HG03280 (cell line): Measurements from ENCODE around the gene PRKCE.

Experiments
- ATAC-seq: cut with Tn5 transposase; IDR thresholded peaks from one replicate; pipeline ENCODE4 v1.9.1; 2021; ENCODE audit warnings: mild to moderate bottlenecking, moderate library complexity; ENCODE audit not compliant: unreplicated experiment

Gene PRKCE

DNA sequence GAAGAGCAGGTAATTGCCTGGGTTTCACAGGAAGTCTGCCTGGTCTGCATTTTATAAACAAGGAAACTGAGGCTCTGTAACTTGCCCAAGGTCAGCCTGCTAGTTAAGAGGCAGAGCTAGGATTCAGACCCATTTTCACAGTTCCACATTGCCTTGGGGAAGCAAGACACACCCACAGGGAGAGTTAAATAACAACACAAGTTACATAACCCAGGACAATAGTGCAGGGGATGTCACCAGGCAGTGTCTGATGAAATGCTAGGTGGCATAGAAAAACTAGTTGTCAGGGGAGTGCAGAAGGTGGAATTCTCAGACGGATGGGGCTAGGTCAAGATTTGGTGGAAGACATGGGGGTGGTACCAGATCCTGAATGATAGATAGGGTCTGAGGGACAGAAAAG is 69.7 kb downstream of the PRKCE start:
- ATAC-seq: no peak

DNA sequence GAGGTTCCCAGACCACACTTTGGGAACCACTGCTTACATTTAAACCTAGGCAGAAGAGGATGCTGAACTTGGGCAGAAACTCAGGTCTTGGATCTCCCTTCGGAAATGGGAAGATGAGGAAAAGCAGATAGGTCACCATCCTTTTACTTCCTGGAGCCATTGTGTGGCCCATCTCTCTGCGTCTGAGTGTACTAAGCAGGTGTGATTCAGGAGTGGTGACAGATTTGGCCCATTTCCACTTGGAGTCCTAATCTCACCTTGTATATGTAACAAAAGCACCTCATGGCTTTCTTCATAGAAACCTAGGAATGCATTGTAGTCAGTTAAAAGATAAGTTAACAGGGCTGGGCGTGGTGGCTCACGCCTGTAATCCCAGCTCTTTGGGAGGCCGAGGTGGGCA is 71.0 kb downstream of the PRKCE start:
- ATAC-seq: no peak

DNA sequence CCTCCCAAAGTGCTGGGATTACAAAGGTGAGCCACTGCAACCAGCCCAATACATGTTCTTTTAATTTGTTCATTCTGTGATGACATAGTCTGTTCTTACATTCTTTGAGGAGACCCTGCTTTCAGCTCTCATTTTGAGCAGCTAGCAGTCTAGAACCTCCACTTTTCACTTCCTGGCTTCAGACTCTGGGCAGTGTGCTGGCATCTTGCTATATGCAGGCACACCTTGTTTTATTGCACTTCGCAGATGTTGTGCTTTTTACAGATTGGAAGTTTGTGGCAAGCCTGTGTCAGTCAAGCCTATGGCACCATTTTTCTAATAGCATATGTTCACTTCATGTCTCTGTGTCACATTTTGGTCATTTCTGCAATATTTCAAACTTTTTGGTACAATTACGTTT is 72.4 kb downstream of the PRKCE start:
- no peak for ATAC-seq

- no peak for ATAC-seq
Measured at GRCh38 chr2:45724335-45724734, 72.9 kb downstream of the PRKCE start.

GRCh38 chr2:45725731-45726130 is 74.3 kb downstream of the PRKCE start:
- ATAC-seq: no peak

DNA sequence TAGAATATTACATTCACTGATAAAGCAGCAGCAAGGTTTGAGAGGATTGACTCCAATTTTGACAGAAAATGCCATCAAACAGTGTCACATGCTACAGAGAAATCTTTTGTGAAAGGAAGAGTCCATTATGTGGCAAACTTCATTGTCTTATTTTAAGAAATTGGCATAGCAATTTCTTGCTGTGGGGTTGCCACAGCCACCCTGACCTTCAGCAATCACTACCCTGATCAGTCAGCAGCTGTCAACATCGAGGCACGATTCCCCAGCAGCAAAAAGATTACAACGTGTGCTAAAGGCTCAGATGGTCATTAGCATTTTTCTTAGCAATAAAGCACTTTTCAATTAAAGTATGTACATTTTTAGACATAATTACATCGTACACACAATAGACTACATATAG is 74.7 kb downstream of the PRKCE start:
- ATAC-seq: no peak

DNA sequence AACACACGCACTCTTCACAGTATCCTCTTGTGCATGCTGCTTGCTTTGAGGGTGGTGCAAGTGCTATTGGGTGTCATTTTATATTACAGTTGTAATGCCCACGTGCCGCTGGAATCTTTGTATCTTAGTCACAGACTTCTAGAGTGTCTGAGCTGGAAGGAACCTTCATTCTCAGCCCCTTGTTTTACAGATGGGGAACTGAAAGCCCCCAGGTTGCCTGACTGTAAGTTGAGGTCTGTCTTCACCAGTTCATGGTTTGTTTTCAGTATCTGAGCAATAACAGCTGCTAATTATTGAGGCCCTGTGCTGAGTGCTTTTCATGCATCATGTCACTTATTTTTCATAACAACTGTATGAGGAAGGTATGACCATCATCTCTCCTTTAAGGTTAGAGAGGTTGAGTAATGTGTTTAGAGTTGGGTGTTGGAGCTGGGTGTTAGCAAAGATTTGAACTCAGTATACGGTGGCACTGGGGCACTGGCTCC is 77.0 kb downstream of the PRKCE start:
- peak; percentile 79 for ATAC-seq

DNA sequence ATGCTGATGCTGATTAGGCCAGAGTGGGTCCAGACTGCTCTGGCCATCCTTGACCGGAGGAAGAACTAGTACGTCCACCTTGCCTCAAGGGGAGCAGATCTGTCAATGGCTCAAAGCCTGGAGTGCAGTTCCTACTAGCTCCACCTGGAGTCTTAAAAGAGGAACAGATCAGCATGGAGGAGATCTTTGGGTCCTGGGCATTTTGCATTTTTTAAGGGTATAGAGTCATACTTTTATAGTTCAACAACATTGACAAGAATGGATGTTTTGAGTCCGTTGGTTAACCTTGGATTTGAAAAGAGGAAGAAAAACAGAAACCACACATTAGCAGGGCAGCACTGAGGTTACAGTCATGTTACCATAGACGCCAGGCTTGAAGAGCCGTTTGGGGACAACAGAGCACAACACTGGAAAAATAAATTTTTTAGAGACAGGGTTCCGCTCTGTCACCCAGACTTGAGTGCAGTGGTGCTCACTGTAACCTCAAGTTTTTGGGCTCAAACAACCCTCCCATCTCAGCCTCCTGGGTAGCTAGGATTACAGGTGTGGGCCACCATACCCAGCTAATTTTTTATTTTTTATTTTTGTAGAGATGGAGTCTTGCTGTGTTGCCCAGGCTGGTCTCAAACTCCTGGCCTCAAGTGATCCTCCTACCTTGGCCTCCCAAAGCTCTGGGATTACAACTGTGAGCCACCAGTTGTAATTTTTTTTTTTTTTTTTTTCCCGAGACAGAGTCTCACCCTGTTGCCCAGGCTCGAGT is 78.5 kb downstream of the PRKCE start:
- ATAC-seq: peak; percentile 54

DNA sequence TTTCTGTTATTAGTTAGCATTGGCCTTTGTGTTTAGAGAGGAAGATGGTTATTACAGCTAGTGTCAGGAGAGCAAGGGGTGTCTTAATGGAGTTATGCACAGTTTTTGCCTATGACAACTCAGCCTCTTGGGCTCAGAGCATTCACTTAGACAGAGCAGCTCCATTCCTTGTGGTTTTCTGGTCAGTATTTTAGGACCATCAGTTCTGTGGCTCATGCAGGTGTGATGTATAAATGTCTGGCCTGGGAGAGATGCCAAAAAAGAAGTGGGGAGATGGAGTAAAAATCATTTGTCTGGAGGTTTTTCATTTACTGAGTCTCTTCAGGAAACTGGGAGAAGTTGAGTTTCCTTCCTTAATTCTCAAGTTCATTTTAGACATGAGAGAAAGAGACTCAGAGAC is 79.7 kb downstream of the PRKCE start:
- ATAC-seq: no peak

GRCh38 chr2:45732436-45732835 is 81.0 kb downstream of the PRKCE start:
- ATAC-seq: no peak

DNA sequence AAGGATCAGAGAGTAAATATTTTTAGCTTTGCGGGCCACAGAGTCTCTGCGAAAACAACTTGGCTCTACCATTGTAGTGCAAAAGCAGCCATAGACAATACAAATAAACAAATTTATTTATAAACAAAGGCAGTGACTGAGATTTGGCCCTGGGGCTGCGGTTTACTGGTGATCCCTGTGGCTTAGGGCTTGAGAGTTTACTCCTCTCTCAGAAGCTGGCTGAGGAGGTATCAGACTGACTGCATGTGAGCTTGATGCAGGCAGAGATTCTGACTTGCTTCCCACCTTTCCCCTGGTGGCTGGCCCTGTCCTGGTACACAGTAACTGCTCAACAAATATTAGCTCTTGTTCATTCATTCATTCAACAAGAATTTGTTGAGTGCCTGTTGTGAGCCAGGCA is 81.5 kb downstream of the PRKCE start:
- ATAC-seq: no peak

DNA sequence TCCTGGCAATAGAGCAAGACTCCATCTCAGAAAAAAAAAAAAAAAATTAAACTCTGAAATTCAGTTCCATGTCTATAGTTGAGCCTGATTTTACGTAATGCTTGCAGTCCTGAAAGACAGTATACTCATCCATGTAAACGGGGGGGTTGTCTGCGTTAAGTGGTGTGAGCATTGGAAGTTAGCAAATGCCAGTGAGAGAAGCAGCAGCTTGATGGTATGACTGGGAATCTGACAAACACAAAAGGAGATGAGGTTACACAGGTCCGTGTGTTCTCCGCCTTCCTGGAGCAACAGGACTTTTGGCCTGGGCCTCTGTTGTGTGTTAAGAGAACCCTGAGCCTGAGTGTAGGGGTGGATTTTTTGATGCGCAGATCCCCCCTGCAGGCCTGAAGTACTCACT is 82.9 kb downstream of the PRKCE start:
- no peak for ATAC-seq

- no peak for ATAC-seq
Measured at GRCh38 chr2:45734952-45735351, 83.5 kb downstream of the PRKCE start.

DNA sequence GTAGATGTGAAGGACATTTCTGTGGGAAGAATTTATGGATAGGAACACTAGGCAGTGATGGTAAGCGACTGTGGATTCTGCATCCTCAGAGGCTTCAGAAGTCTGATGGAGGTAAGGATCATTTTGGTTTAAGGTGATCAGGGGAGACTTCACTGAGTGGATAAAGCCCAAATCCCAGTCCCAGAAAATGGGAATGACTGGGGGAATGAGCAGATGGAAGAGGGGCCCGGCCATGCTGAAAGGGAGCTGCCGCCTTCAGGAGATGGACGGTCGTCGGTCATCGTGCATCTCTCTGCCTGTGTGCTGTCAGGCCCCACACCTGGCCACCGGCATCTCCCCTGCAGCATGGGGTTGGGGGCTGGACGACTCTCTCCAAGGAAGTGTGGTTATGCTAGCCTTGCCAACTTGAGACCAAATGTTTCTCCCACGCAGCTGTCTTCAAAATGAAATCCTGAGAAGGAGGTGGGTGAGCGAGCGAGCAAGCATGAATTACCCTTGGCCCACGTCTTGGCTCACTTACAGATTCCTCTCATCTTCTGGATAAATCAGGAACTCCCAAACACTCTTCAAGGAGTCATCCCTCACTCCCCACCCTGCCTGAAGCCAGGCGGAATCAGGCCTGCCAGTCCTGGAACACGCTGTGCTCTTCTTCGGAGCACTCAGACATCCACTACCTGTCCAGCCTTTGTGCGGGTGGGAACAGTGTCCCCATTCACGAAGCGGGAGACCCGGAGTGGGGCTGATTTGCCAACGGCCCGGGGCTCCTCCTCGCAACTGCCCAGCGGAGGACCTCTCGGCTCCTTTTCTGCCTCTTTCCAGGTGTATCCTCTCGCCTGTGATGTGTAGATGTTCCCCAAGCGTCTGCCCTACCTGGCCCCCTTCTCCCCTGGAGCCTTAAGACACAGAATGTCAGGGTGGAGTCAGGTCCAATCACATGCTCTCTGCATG is 85.6 kb downstream of the PRKCE start:
- ATAC-seq: no peak

GRCh38 chr2:45739796-45740485 is 88.5 kb downstream of the PRKCE start:
- no peak for ATAC-seq

DNA sequence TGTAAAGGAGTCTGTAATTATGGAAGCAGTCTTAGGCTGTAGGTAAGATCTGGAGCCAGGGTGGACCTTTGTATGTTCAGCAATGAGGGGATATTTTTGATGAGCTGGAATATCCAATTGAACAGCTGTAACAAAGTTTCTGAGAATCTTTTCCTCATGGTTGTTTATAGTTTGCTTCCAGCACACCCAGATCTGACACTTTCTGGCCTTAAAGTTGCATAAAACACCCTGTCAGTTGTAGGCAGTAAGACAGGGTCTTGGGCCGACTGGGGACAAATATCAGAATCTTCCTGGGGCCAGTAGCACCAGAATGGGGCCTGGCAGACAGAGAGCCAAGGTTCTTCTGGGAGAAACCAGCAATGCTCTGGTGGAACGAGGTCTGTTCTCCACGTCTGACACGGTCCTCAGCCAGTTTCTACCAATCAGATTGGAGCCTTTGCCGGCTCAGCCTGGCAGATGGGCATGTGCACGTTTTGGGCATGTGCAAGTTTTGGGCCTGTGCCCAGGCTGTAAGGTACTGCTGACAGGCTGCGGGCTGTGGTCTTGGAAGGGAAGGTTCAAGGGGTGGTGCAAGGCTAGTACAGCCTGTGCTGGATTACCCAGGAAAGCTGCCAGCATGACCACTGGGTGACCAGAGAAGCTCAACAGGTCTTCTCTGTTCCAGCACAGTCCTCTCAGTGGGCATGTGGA is 89.8 kb downstream of the PRKCE start:
- ATAC-seq: no peak

- no peak for ATAC-seq
Measured at GRCh38 chr2:45743531-45744396, 92.3 kb downstream of the PRKCE start.

GRCh38 chr2:45745231-45745630 is 93.8 kb downstream of the PRKCE start:
- no peak for ATAC-seq

GRCh38 chr2:45746888-45747287 is 95.4 kb downstream of the PRKCE start:
- no peak for ATAC-seq

GRCh38 chr2:45747363-45747762 is 95.9 kb downstream of the PRKCE start:
- ATAC-seq: no peak
